M059J (cell line): ENCODE results near the gene COL8A1. TPM values are rescaled to one million over a fixed set of nuclear protein-coding genes. Genes with fewer than 3 reads are reported as not detected.

Source experiments
- DNase-seq: peaks from one replicate; pipeline ENCODE4 v3.0.0-alpha.2; 2012; ENCODE audit warnings: low read depth
- total RNA-seq: library from RNA; depleted of rRNA; stranded (reverse); fragments of >200 nt; shearing (Covaris generic); gene quantifications from 2 replicates; pipeline ENCODE4 v1.2.3, GENCODE V29; 2014

COL8A1 gene
- total RNA-seq, 1 experiment from 2014 or later, result 349 TPM

- DNase-seq, result peak; percentile 63
Measured at GRCh38 chr3:99708207-99708745, 69.9 kb downstream of the COL8A1 start.

- DNase-seq, result no peak
Measured at GRCh38 chr3:99709686-99710085, 71.3 kb downstream of the COL8A1 start.

GRCh38 chr3:99710094-99710493, 71.7 kb downstream of the COL8A1 start:
- no peak for DNase-seq

GRCh38 chr3:99711351-99711750, 73.0 kb downstream of the COL8A1 start:
- DNase-seq, result no peak

GRCh38 chr3:99712291-99712954, 74.0 kb downstream of the COL8A1 start:
- DNase-seq, result peak; percentile 72

- no peak for DNase-seq
Measured at GRCh38 chr3:99713440-99713839, 75.0 kb downstream of the COL8A1 start.

- DNase-seq, result peak; percentile 71
Measured at GRCh38 chr3:99714146-99714545, 75.8 kb downstream of the COL8A1 start.

- DNase-seq, result no peak
Measured at GRCh38 chr3:99714575-99714974, 76.2 kb downstream of the COL8A1 start.

- DNase-seq, result no peak
Measured at GRCh38 chr3:99716463-99716995, 78.1 kb downstream of the COL8A1 start.

- DNase-seq, result peak; percentile 79
Measured at GRCh38 chr3:99720985-99721632, 82.7 kb downstream of the COL8A1 start.

GRCh38 chr3:99721633-99722007, 83.2 kb downstream of the COL8A1 start:
- peak; percentile 87 for DNase-seq

GRCh38 chr3:99724276-99724675, 85.9 kb downstream of the COL8A1 start:
- no peak for DNase-seq

- DNase-seq, result no peak
Measured at GRCh38 chr3:99730870-99731269, 92.5 kb downstream of the COL8A1 start.

- no peak for DNase-seq
Measured at GRCh38 chr3:99731499-99731898, 93.1 kb downstream of the COL8A1 start.

- DNase-seq, result peak; percentile 37
Measured at GRCh38 chr3:99740371-99740770, 102.0 kb downstream of the COL8A1 start.

- DNase-seq, result no peak
Measured at GRCh38 chr3:99741588-99741987, 103.2 kb downstream of the COL8A1 start.

- DNase-seq, result peak; percentile 80
Measured at GRCh38 chr3:99747915-99748314, 109.5 kb downstream of the COL8A1 start.

- DNase-seq, result peak; percentile 88
Measured at GRCh38 chr3:99751649-99752048, 113.3 kb downstream of the COL8A1 start.

GRCh38 chr3:99753268-99753975, 115.0 kb downstream of the COL8A1 start:
- peak; percentile 76 for DNase-seq

- no peak for DNase-seq
Measured at GRCh38 chr3:99755831-99756230, 117.4 kb downstream of the COL8A1 start.

- DNase-seq, result no peak
Measured at GRCh38 chr3:99757966-99758365, 119.6 kb downstream of the COL8A1 start.

GRCh38 chr3:99758502-99759177, 120.2 kb downstream of the COL8A1 start:
- no peak for DNase-seq
